GM21526 (cell line): Measurements from ENCODE around the gene SH2D1B.

Experiments
- ATAC-seq: cut with Tn5 transposase; IDR thresholded peaks from one replicate; pipeline ENCODE4 v1.9.1; 2021; ENCODE audit warnings: moderate library complexity; ENCODE audit not compliant: unreplicated experiment, low FRiP score

Gene SH2D1B

DNA sequence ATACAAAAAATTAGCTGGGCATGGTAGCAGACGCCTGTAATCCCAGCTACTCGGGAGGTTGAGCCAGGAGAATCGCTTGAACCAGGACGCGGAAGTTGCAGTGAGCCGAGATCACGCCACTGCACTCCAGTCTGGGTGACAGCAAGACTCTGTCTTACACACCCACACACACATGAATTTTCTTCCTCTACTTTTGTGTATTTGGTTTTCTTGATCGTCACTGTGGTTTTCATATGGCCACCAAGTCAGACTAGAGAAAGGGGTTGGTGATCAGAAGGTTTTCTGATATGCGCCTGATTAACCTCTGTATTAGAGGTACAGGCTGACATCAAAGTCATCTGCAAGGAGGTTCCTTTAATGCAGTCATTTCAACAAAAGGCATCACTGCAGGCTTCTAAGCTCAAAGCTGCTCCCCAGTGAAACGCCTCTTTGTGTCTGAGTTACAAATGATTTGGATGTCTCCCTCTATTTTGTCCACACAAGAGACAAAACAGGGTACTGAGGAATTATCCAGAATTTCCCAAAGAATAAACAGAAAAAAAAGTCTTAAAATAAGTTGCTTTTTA, 11.1 kb downstream of the SH2D1B start:
- no peak for ATAC-seq

DNA sequence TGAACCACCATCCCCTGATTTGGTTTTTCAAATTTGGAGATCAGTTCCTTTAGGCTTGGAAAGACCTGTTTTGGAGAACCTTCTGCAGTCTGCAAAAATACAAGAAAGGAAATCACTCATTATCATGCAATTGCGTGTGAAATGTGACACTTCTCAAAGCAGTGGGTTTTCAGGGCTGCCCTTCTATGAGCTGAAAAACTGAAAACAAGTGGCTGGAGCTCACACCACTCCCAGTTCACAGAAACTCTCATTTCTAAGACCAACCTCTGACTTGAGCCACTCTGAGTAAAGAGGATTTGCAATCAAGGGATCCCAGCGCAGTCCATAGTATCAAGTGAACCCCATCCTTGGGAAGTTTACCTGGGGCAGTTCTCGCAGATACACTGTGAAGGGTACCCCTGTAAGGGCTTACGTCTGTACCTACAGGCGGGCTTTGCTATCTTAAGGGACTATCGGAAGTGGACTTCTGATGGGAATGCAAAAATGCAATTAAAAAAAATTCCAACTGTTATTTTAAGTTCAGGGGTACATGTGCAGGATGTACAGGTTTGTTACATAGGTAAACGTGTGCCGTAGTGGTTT, 12.8 kb downstream of the SH2D1B start:
- no peak for ATAC-seq

DNA sequence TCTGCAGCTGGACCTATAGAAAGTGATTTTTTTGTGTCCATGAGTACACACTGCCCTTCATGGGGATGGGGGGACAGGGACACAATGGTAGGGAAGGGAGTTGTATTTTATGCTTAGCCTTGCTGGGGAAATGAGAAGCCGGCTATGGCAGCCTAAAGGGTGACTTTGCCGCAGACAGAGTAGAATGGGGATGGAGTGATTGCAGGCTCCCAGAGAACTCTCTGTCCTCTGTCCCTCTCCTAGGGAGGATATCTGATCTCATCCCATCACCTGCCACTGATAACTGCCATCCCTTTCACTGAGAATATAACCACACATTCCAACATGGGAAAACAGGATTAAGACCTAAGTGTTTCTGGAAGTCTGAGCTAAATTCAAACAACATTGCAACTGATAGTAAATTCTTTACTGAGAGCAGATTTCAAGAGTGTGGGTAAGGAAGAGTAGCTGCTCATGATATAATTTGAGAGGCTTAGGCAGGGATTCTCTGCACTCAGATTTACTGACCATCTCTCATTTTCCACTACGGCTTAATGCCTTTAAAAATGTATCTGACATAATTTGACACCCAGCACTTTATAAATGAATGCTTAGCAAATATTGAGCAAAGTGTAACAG, 13.9 kb downstream of the SH2D1B start:
- ATAC-seq, result no peak

GRCh38 chr1:162397039-162397448, 14.9 kb downstream of the SH2D1B start:
- ATAC-seq, result no peak

- no peak for ATAC-seq
These were observed 15.6 kb downstream of the SH2D1B start for GRCh38 chr1:162396201-162396906.

DNA sequence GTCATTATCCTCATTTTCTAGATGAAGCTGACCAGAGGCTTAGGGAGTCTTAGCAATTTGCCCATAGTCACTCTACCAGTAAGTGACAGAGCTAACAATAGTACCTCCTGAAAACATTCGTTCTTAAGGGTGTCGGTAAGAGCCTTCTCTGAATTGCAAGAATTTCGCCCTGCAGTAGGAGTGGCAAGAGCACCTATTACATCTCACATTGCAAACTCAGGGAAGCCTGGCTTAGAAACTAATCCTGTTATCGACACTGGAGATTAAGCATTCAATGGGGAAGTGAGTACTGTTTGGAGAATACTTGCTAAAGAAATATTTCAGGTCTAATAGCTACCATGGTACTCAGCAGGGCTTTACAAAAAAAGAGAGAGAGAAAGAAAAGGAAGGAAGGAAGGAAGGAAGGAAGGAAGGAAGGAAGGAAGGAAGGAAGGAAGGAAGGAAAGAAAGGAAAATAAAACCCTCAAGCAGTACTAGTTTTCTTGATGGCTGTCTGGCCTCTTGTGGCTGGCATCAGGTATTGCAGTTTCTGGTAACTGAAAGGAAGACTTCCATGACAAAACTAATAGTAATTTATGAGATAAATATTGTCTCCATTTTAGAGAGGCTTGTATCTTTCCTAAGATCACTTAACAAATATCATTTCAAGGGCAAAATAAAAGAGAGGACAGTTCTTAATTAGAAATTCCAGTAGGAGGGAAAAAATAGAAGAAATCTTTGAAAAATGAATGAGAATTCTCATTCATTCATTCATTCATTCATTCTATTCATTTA, 20.0 kb downstream of the SH2D1B start:
- ATAC-seq, result no peak

GRCh38 chr1:162390396-162391185, 21.3 kb downstream of the SH2D1B start:
- ATAC-seq, result no peak

- no peak for ATAC-seq
These were observed 22.0 kb downstream of the SH2D1B start for GRCh38 chr1:162389971-162390370.

GRCh38 chr1:162389021-162389818, 22.7 kb downstream of the SH2D1B start:
- no peak for ATAC-seq

DNA sequence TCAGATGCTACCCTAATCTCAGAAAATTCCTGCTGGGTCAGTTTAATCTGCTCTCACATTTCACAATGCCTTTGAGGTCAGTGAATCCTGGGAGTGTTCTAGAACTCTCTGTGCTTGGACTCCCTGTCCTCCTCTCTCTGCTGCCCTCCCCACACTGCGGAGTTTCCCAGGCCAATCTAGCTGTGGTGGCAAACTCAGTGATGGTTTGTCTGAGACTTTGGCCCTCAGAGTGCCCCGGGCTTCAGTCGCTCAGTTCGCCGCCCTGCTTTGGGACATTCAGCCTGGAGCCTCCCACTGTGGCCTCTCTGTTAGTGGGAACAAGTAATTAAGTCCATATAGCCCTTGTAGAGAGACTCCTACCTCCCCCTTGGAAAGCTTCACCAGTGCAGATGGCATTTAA, 23.3 kb downstream of the SH2D1B start:
- no peak for ATAC-seq

DNA sequence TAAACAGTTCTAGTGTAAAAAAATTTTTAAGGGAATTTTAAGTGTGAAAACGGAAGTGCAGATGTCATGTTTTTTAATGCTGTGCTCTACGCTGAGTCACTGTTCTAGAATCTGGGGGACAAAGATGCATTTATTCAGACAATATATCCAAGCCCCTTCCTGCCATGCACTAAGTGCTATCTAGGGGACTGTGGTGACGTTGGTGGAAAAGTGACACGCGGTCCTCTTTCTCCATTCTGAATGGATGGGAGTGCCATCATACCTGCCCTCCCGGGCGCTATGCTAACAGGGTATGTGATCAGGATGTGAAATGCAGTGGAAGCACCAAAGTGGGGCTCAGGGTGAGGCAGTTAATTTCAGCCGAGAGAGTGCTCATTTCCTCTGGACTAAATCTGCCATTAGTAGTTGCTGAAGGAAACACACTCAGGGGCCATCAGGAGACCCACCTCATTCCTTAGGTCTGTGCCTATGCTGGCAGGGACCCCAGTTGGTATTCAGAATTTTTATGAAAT, 23.8 kb downstream of the SH2D1B start:
- no peak for ATAC-seq

- no peak for ATAC-seq
These were observed 24.5 kb downstream of the SH2D1B start for GRCh38 chr1:162387226-162388082.

- no peak for ATAC-seq
These were observed 25.4 kb downstream of the SH2D1B start for GRCh38 chr1:162386292-162387225.

DNA sequence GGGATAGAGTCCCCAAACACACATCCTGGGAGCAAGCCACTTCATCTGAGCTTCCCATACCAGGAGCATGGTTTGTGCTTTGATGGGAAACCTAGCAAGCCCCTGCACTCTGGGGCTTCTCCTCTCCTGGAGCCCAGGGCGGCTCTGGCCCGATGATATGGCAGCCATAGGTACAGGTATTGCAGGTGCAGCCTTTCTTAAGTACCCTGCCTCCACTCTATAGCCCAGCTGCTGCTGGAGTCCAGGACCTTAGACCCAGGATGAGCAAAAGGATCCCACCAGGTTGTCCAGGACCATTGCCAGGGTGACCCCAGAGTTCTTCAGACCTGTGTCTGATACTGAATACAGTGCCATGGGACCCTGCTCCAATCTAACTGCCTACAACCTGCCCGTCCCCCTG, 26.2 kb downstream of the SH2D1B start:
- no peak for ATAC-seq

DNA sequence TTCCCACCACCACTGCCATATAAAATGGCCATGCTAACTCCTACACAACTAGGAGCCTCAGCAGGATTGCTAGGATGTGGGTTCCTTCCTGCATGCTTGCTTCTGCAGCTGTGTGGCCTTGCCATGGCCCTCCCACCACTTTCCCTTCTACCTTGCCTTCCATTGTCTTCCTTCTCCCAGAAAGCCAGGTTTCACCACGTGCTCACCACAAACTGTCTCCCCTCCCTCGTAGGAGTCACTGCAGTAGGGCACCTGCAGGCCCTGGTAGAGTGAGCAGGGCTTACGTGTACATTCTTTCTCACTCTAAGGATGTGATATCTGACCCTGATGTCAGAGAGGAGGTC, 26.7 kb downstream of the SH2D1B start:
- ATAC-seq, result no peak

GRCh38 chr1:162384601-162385279, 27.2 kb downstream of the SH2D1B start:
- no peak for ATAC-seq

DNA sequence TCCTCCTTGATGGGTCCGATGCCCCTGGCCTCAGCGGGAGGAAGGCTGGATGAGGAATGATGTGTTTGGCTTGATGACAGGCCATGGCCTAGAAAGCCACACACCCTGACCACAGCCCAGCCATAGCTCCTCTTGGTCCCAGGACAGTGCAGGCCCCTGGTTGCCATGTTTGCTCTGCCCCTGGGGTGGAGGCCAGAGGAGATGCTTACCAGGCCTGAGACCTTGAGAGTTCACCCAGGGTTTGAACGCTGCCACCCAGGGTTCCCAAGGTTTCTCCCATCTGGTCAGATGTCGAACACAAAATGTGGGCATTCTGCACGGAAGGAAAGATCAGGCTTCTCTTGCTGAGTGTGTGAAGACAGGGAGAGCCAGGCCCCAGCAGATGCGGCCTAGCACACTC, 27.8 kb downstream of the SH2D1B start:
- ATAC-seq, result no peak
